ENCODE results near the gene FIG4. TPM values are rescaled to one million over a fixed set of nuclear protein-coding genes. Genes with fewer than 3 reads are reported as not detected.
"Not testable (repeated sequence)": the region's sequence is repeated elsewhere in the genome, so short reads cannot be mapped to it uniquely, and the experiment has no call there.

FIG4 gene
- total RNA-seq, 2 donors from 2014 or later, result 12.2 to 17.2 TPM

DNA sequence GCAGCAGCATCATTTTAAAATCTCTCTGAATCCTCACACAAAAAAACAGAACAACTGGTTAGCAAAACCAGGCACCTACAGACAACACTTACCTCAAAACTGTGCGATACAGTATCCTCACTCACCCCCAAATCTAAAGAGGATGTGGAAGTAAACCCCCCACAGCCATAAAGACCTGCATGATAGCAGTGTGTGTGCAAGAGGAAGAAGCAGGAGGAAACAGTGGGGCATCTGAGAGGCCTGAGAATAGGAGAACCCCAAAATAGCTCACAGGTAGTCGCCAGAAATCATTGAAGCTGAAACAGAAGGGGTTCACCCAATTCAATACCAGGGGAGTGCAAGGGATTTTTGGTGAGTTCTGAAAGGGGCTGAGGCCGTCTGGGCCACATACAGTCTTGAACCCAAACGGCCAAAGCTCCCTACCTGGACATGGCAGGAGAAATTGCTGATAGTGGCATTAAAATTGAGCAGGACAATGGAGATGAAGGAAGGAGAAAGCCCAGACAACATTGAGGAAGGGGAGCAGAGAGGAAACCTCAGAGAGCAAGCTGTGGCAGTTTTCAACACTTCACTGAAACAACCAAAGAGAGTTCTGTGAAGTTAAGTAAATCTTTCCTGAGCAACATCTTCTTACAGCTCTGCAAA, 129.7 kb downstream of the FIG4 start:
- no peaks in the 10 kb centered on the region for H3K36me3 ChIP-seq
- no peaks in the 10 kb centered on the region for H3K9me3 ChIP-seq
- intact Hi-C loops (cut with DNase I), result no loop called here
- H3K9ac ChIP-seq (ENCODE audit: low read depth in 2 of 2, low read length in 2 of 2), result no peak overlapping the region
- no peak overlapping the region for H3K4me3 ChIP-seq
- DNase-seq, result no peak
- H3K4me1 ChIP-seq, result no peaks in the 10 kb centered on the region
- TF ChIP-seq, protein P1, sequence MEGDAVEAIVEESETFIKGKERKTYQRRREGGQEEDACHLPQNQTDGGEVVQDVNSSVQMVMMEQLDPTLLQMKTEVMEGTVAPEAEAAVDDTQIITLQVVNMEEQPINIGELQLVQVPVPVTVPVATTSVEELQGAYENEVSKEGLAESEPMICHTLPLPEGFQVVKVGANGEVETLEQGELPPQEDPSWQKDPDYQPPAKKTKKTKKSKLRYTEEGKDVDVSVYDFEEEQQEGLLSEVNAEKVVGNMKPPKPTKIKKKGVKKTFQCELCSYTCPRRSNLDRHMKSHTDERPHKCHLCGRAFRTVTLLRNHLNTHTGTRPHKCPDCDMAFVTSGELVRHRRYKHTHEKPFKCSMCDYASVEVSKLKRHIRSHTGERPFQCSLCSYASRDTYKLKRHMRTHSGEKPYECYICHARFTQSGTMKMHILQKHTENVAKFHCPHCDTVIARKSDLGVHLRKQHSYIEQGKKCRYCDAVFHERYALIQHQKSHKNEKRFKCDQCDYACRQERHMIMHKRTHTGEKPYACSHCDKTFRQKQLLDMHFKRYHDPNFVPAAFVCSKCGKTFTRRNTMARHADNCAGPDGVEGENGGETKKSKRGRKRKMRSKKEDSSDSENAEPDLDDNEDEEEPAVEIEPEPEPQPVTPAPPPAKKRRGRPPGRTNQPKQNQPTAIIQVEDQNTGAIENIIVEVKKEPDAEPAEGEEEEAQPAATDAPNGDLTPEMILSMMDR (IDR thresholded peaks at IDR 0.05), result no peak
- no peak overlapping the region for H3K27ac ChIP-seq
- no peaks in the 10 kb centered on the region for H3K27me3 ChIP-seq

DNA sequence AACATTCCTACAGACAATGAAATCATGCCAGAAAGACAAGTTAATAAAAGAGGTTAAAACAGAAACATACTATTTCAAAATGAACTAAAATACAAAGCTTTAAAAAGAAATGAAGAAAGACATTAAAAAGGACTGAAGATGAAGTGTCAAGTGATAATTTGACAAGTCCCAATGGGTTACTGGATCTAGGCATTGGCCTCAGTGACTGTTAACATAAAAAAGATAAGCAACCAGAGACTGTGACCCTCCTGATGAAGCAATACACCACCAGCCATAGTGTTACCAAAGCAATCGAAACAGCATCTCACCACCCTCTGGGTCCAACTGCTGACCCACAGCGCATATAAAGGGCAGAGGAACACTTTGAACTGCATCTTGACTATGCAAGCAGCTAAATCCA, 130.3 kb downstream of the FIG4 start:
- H3K9me3 ChIP-seq, result no peaks in the 10 kb centered on the region
- H3K27me3 ChIP-seq, result no peaks in the 10 kb centered on the region
- DNase-seq, result no peak
- H3K27ac ChIP-seq, result no peak overlapping the region
- no peaks in the 10 kb centered on the region for H3K36me3 ChIP-seq
- no peaks in the 10 kb centered on the region for H3K4me1 ChIP-seq
- H3K9ac ChIP-seq (ENCODE audit: low read depth in 2 of 2, low read length in 2 of 2), result no peak overlapping the region
- intact Hi-C loops (cut with DNase I), result no loop called here
- H3K4me3 ChIP-seq, result no peak overlapping the region
- TF ChIP-seq, protein P1 (IDR thresholded peaks at IDR 0.05), result no peak

DNA sequence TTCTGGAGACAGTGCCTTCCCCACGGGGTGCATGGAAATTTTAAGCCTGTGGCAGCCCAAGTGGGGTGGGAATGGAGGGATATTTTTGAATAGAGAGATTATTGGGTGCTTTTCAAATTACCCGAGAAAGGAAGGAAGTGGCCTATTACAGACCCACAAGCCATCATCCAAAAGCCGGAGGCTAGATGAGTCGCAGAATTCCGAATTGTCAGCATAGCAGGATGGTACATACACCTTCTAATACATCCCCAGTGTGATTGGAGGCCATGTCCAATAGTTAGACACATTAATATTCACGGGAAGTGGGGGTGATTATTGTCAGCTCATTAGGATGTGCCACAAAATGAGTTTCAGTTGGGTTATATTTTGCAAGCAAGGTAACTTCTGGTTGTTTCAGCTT, 133.0 kb downstream of the FIG4 start:
- H3K9ac ChIP-seq (ENCODE audit: low read depth in 2 of 2, low read length in 2 of 2), result no peak overlapping the region
- no peaks in the 10 kb centered on the region for H3K4me1 ChIP-seq
- H3K4me3 ChIP-seq, result no peak overlapping the region
- H3K27ac ChIP-seq, result no peak overlapping the region
- no peak for DNase-seq
- no peaks in the 10 kb centered on the region for H3K27me3 ChIP-seq
- TF ChIP-seq, protein P1 (IDR thresholded peaks at IDR 0.05), result no peak
- H3K36me3 ChIP-seq, result no peaks in the 10 kb centered on the region
- no peaks in the 10 kb centered on the region for H3K9me3 ChIP-seq
- intact Hi-C loops (cut with DNase I), result no loop called here

DNA sequence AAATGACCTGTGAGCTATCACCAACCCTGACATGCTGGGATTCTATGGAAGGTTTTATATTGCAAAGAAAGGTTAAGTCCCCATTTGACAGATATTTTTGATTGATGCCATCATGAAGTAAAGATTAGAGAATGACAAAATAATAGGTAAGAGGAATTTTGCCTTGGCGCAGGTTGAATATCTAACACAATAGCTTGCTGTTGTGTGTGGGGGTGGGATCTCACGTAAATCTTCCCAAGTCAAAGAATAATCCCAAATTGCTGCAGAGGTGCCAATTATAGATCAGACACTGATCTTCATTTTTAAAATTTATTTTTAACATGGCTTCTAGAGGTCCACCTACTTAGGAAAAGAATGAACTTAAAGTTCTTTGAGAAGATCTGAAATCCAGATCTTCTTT, 135.5 kb downstream of the FIG4 start:
- TF ChIP-seq, protein P1 (IDR thresholded peaks at IDR 0.05), result no peak
- Histone ChIP-seq H3K4me1 (no peaks in the 10 kb centered on the region), H3K36me3 (no peaks in the 10 kb centered on the region), H3K9me3 (no peaks in the 10 kb centered on the region), H3K27ac (no peak overlapping the region), H3K4me3 (no peak overlapping the region), H3K27me3 (no peaks in the 10 kb centered on the region), H3K9ac (ENCODE audit: low read depth in 2 of 2, low read length in 2 of 2) (no peak overlapping the region)
- no peak for DNase-seq
- intact Hi-C loops (cut with DNase I), result no loop called here

DNA sequence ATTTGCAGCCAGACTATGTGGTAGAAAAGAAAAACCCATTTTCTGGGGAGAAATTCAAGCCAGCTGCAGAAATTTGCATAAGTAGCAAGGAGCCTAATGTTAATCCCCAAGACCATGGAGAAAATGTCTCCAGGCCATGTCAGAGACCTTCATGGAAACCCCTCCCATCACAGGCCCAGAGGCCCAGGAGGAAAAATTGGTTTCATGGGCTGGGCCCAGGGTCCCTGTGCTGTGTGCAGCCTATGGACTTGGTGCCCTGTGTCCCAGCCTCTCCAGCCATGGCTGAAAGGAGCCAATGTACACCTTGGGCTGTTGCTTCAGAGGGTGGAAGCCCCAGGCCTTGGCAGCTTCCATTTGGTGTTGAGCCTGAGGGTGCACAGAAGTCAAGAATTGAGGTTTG, 140.3 kb downstream of the FIG4 start:
- H3K36me3 ChIP-seq; DNase-seq; intact Hi-C loops (cut with DNase I); H3K9me3 ChIP-seq; H3K4me1 ChIP-seq; H3K4me3 ChIP-seq; H3K9ac ChIP-seq (ENCODE audit: low read depth in 2 of 2, low read length in 2 of 2); H3K27me3 ChIP-seq; H3K27ac ChIP-seq: not testable (repeated sequence)

DNA sequence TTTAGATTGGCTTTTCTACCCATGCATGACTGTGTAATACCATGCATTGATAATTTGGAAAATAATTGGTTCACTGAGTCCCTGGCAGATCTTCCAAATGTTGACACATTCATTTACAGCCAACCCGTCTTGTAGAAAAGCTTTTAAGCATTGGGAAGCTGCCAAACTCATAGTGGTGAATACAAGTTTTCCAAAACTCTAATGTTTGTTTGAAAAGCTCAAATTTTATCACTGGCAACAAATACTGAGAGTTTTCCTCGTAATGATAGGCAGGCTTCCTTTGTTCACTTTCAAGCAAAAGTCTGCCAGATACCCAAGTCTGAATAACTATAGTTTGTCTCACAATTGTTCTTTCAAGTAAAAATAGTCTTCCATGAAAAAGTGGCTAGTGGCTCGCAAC, 143.0 kb downstream of the FIG4 start:
- no peaks in the 10 kb centered on the region for H3K27me3 ChIP-seq
- H3K4me1 ChIP-seq, result no peaks in the 10 kb centered on the region
- TF ChIP-seq, protein P1 (IDR thresholded peaks at IDR 0.05), result no peak
- no peaks in the 10 kb centered on the region for H3K9me3 ChIP-seq
- no peak overlapping the region for H3K4me3 ChIP-seq
- H3K27ac ChIP-seq, result no peak overlapping the region
- intact Hi-C loops (cut with DNase I), result no loop called here
- DNase-seq, result no peak
- no peak overlapping the region for H3K9ac ChIP-seq (ENCODE audit: low read depth in 2 of 2, low read length in 2 of 2)
- no peaks in the 10 kb centered on the region for H3K36me3 ChIP-seq

All from colonic mucosa (tissue), 4 donors.